T-helper 22 cell (primary cell): ENCODE data around the gene CALML3.

ENCODE experiments used
- DNase-seq: peaks from one replicate; pipeline ENCODE4 v3.0.0-alpha.2; 2020; ENCODE audit warnings: low read depth

The CALML3 gene

DNA sequence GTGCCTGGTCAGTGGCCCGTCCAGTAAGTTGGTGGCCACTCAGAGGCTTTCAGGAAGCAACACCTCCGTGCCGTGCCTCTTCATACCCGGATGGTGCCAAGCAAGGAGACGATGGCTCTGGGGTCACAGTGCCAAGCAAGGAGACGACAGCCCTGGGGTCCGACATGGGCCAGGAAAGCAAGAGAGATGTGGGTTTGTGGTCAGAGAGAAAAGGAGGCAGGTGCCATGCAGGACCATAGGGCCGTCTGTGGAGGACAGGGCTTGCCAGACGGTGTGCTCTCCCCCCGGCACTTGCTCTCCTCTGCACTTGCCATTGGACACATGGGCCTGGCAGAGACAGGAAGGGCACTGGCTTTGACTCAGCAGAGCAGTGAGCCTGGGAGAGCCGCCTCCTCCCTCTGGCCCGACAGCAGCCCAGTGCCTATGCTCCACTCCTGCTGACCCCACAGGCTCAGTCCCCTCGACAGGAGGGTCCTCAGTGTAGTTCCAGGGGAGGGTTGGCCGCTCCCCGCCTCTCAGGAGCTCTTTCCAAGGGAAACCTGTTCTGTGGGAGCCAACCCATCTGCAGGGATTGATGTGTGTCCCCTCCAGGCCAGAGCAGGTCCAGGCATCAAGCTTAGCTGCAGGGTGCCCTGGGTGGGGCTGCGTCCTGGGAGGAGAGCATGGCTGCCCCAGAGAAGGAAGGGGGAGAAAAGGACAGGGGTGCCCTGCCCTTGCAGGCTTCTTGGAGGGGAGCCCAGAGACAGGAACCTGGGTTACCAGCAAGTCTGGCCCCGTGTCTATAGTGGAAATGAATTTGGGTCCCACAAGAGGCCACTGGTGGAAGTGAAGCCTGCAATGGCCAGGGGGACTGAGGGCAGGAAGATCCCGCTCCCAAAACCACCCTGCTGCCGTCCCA, 17.8 kb upstream of the CALML3 start:
- DNase-seq: no peak

DNA sequence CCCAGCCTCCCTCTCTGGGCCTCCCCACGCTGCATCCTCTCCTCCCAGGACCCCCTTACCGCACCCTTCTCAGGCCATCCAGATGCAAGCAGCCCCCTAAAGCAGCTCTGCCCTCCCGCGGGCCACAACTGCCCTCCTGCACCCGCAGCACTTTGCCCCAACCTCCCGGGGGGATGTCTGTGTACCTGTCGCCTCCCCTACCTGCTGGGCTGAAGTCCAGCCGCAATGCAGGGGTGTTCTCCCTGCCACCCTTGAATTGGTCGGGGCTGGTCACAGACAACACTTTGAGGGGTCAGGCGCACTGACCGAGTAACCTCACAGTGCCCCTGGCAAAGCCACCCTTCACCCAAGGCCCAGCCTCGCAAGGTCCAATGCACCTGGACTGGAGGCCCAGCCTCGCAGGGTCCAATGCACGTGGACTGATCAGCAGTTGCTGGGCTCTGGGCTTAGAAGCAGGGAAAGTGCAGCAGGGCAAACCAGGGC, 17.1 kb upstream of the CALML3 start:
- DNase-seq: no peak

DNA sequence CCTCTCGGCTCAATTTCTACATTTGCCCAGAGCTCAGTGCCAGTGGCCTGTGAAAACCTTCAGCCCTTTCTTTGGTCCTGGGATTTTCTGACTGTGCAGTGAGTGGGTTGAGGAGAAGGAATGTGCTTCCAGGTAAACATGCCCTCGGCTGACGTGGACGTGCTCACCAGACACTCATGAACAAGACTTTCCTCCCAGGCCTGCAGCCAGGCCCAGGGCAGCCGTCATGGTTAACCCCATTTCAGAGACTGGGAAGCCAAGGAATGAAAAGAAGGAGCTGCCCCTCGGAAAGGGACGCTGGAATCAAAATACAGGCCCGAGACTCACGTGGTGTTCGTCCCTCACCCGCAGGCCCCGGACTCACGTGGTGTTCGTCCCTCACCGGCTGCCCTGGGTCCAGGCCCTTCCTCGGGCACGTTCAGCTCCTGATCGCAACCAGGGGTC, 16.6 kb upstream of the CALML3 start:
- no peak for DNase-seq

DNA sequence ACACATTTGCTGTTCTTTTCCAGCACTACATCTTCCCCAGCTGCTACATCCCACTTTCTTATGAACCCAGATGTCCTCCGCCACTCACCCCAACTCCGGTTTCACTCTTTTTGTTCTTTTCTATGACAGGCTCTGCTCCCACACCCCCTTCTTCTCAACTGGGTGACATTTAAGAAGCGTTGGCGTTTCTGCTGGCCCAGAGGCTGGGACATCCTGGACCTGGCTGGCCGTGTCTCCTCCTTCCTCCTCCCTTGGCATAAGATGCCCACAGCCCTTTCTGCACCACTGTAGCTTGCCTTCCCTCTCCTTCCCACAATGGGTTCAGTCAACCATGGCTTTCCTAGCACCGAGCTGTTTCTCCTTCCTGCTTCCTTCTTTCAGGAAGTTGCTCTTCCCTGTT, 16.0 kb upstream of the CALML3 start:
- no peak for DNase-seq

DNA sequence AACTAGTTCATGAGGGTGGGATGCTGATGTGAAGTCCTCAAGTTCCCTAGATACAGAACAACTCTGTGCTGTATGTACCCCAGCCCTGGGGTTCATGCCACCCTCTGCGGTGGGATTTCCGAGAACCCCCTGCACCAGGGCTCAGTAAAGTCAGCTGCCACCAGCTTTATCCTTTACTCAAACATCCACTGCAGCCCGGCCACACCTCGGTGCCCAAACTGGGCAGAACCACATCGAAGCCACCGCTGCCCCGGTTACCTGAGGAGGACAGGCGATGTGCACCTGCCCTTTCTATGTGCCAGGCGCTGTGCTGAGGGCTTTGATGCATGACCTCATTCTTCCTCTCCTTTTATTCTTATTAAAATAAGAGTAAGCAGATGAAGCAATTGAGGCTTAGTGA, 15.5 kb upstream of the CALML3 start:
- DNase-seq: no peak

DNA sequence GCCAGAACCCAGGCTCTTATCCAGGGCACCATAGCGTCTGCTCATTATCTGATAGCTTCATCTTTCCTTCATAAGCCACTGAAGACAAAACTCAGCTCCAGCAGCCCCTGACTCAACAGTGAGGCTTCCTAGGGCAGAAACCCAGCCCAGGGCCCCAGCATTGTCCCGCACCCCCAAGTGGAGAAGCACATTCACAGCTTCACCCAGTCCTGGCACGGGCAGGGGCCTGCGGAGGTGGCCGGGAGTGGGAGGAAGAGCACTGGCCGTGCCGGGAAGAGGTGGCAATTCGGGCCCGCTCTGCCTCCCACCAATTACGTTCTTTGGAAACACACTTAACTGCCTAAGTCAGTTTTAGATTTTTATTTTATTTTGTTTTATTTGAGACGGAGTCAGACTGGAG, 15.1 kb upstream of the CALML3 start:
- DNase-seq: no peak

DNA sequence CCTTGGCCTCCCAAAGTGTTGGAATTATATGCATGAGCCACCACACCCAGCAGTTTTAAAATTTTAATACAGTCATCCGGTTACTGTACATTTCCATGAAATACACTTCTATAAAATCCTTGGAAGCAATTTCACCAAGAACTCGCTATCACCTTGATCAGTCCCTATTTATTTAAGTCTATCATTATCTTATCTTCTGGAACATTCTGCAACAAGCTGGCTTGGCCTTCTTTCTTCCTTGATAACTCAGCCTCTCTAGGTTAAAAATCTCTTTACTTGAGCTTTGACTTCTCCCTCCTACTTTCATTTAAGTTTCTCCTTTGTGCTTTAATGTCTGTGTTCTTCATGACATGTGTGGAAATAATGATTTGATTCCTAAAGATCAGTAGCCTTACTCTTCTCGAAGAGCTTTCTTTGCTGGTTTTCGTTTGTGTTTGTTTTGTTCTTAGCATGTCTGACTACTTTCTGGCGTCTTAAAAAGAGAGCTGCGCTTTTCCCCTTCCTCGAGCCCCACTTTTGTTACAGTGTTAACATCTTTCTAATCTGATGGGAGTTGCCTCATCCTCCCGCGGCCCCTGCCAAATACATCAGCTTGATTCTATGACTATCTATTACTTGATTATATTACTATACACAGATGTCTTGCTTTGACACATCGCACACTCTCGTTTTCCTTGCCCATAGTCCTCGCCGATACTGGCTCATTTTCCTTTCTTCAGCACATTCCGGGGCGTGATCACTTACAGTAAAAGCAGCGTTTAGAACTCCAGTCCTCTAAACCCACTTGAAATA, 14.3 kb upstream of the CALML3 start:
- DNase-seq: no peak

DNA sequence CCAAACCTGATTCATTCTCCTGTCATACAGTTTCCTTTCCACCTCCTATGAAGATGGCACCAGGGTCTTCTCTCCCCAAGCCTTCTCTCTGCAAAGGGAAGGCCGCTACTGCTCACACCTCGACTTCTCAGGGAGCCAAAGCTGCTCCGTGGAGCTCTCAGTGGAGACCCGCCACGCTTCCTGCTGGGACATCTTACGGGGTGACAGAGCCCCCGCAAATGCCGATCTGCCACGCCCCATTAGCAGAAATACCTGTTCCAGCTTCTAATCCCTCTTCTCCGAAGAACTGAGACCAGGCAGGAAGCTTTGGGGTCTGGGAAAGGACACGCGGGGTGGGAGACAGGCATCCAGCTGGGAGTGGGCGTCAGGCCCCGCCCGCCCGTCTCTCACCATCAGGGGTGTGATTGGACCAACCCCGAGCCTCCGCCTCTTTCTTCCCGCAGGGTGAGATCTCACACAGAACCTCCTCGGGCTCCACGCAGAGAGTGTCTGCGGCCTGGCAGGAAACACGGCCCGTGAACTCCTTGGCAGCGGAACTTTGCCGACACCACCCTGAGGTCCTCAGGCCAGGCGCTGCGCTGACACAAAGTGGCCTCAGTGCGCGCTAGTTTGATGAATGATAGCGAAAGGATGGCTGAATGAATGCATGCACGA, 13.4 kb upstream of the CALML3 start:
- DNase-seq: no peak

DNA sequence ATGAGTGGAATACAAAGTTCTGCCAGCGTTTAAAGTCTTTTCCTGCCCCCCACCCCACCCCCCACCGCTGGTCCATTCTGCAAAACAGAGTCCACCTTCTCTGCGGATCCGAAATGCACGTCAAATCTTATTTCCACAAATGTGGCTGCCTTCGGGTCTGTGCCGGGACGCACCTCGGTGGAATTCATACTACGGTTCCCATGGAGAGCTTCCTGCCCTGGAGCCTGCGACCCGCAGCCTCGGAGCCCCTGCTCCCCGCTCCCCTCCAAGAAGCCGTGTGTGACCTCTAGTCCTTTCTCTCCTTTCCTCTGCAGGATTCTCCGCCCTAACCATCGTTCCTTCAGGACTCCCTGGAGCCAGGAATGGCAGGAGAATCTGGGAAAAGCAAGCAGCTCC, 12.9 kb upstream of the CALML3 start:
- DNase-seq: no peak

DNA sequence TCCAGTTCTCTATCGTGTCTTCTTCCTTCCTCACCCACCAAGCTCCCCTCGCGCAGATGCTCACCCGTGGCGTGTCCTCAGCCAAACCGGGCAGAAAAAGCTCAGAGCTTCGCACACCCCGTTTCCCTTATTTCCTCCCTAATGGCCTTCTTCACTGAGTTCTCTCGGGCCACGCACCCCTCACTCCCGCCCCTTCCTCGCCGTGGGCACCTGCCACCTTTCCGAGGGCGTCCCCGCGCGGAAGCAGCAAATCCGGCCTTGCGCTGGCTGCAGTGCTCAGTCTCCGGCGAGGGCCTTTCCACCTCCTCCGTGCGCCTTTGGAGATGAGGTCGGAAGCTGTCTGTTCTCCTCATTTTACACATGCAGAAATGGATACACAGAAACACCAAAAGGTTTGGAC, 12.4 kb upstream of the CALML3 start:
- DNase-seq: no peak

DNA sequence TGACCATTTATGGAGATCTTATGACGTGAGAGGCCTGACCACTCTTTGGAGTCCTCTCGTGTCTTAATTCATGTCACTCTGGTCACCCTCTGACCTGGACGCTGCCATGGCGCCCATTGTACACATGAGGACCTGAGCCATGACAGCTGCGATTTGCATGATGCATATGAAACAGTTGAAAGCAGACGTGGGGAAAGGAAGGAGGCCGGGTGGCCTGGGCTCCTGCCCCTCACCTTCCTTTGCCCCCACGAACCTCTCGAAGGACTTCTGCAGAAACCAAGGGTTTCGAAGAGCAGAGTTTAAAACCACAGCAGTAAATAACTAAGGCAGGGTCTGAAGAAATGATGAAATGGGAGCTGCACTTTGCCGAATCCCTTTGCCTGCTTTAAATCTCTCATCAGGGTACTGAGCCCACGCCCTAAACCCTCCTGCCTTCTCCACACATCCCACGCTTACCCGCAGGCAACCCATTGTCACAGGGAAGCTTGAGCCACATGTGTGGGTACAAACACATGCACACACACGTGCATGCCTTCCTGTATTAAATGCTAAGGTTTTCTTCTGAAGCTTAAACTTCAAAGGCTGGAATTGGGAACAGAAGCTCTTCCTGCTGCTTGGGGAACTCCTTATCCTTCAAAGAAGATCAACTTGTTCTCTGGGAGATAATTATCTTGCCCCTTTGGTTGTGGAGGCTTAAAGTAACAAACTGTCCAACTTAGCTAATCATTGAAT, 11.7 kb upstream of the CALML3 start:
- no peak for DNase-seq

DNA sequence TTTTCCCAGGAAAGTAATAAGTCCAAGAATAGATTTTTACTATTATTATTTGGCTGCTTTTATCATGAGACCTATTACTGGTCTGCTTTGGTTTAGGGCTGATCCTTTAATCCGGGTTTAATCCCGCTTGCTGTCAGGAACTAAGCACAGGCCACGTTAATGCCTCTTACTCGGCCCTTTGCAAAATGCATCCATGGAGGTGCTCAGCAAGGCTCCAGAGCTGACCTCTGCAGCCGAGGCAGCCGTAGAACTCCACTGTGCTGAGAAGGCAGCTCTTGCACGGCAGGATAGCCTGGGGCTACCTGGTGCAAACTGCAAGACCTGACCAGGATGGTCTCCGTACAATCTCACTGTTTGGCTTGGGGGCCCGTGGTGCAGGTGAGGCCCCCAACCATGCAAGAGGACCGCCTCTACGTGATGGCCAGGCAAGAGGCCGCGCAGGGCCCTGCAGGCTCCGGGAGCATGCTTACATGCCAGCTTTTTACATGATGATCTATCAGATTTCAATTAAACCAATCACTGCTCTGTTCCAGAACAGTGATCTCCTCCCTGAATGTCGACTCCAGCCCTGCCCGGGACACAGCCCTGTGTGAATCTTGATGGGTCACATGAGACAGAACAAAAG, 10.4 kb upstream of the CALML3 start:
- DNase-seq: no peak

DNA sequence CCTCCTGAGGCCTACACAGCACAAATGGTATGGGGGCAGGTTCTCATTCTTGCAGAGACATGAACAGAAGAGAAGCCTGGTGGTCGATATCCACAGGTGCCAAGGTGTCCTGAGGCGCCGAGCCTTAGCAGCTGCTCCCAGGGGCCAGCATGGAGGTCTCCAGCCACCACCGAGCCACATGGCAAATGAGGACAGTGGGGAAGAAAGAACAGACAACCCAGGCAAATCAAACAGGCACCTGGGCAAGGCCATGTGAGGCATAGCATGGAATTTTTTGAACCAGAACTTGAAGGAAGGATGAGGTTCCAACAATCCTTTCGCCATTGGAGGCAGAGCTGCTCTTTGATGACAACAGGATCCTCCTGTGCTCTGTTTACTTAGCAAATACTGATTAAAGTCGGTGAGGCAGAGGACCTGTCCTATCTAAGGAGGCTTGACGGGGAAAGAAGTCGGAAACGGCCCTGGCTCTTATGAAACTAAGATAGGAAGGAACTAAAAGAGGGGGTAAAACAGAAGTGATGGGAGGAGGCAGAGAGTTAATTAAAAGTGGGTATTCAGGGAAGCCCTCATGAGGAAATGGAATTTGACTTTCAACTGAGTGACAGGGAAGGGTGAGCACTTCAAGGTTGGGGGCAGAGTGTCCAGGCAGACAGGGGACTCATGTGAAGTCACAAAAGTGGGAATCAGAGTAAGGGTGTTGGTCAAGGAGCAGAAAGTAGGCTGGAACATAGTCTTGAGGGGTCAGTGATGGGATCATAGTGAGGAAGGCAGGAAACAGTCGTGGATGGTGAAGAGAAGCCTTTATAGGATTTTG, 8.6 kb upstream of the CALML3 start:
- DNase-seq: no peak

DNA sequence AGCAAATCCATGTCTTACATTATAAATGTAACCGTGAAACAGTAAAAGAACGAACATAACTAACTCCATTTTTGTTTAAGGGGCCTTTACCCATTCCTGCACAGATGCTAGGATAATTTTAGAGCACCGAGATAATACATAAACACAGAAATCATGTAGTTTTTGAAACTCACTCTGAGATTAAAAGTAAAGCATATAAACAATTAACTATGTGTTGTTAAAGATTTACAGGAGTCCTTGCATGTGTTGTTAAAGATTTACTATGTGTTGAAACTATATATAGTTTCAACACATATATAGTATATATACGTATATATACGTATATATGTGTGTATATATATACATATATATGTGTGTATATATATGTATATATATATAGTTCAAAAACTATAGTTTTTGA, 7.2 kb upstream of the CALML3 start:
- DNase-seq: no peak

DNA sequence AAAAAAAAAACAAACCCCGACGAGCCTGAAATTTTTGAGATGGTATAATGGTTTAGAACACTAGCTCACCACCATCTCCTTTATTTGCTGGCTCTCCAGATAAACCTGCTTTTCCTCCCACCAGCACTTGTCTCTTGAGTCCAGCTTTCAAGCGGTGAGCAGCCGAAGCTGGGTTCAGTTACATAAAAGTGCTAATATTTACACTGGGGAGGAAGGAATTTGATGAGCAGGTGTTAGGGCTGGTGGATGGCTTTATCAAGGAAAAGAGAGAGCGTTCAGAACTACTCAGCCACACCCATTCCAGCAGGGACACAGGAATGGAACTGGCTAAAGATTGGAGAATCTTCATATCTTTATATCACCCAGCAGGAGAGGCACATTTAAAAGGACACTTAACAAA, 6.6 kb upstream of the CALML3 start:
- no peak for DNase-seq

DNA sequence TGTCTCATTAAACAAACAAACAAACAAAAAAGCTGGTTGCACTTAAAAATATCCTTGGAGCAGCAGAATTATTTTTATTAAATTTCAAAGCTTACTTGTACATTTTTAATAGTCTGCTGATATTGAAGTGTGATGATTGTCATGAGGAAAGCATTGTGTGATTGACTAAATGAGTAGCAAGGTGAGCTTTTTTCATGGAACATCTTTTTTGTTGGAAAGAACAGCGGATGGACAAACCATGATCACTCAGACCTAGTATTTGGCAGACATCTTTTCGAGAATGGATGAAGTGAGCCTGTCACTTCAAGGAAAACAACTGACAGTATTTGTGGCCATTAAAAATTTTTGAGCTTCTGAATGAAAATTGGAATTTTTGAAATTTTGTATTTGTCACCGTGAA, 5.7 kb upstream of the CALML3 start:
- no peak for DNase-seq

DNA sequence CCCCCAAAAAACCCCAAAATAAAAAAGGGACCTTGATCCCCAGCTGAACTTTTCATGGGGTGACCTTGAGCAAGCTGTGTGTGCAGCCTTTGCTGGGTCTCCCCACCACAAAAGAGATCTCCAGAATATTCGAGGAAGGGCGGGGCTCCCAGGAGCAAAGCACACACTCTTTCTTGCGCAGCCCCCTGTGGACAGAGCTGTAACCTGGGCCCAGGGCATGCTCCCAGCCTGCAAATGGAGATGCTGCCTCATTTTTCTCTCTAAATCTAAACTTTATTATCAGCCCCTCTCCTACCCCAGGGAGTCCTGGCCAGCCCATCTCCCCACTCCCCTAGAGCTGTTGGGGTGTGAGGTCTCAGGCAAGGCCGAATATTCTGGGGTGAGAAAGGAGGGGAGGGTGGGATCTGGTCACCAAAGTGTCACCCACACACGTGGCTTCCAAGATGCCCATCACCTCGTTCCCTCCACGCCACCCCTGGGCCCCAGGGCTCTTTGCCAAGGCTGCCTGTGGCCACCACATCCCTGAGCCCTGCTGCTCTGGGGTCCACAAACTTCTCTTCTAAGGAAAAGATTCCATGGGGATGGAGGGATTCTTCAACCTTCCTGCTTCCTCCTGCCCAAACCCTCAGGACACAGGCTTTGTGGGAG, 1.7 kb upstream of the CALML3 start:
- DNase-seq: no peak

DNA sequence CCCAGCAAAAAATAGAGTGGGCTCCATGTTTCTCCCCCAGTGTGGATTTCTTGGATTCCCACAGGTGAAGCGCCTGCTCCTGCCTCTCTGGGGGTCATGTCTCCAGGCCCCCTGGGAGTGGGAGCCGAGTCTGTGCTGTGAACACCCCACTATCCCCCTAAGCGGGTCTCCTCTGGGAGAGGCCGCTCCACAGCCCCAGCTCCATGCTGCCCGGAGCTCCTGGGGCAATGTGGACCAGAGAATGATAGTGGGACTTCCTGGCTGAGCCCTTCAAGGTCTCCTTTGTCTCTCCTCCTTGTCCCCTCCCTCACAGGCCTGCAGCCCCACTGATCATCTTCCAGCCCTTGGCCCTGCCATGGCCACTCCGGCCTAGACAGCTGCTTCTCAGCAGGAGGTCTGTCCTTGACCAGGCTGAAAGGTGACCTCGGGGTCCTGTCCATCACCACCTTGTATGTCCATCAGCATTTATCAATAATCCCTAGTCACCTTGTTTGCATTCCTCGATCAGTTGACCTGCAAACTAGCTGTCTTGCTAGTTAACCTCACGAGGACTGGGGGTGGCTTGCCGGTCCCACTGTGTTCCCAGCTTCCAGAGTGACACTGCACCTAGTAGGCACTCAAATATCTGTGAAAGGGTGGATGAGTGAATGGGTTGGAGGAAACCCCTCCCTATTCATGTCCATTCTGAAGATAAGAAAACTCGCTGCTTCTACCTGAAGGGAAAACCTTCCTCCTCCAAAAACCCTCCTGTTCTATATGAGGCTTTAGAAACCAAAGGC, 776 bp upstream of the CALML3 start:
- no peak for DNase-seq
